Ovary (tissue), 9 donors: ENCODE results near the gene TLCD3A. TPM values are rescaled to one million over a fixed set of nuclear protein-coding genes. Genes with fewer than 3 reads are reported as not detected.

ENCODE experiments used
- DNase-seq, 5 donors: peaks; one replicate each; pipeline ENCODE4 v3.0.0-alpha.2; 2019 to 2020
- H3K27ac ChIP-seq, 2 donors: fragments of 200-600 bp; one replicate each; pipeline versions ENCODE4 v1.5.1 to v1.8.0; 2019 to 2022
- H3K27me3 ChIP-seq: fragments of 200-600 bp; one replicate; pipeline ENCODE4 v1.8.0; 2022
- H3K36me3 ChIP-seq: fragments of 200-600 bp; sonication (generic); one replicate; pipeline ENCODE4 v1.5.1; 2019
- H3K4me1 ChIP-seq: one replicate; pipeline ENCODE4 v1.8.1; 2013; ENCODE audit warnings: mild to moderate bottlenecking, moderate library complexity; ENCODE audit not compliant: insufficient read depth
- H3K4me3 ChIP-seq: fragments of 200-600 bp; sonication (generic); one replicate; pipeline ENCODE4 v1.5.1; 2017
- H3K9me3 ChIP-seq, 2 donors: fragments of 200-600 bp in 1 of 2; sonication (generic) in 1 of 2; one replicate each; pipeline versions ENCODE4 v1.5.1 to v1.8.1; 2013 to 2019; ENCODE audit warnings: mild to moderate bottlenecking in 1 of 2, moderate library complexity in 1 of 2
- EP300 ChIP-seq: sonication (generic); formaldehyde crosslinking; IDR thresholded peaks from one replicate; pipeline ENCODE4 v1.6.1; 2017; ENCODE audit warnings: antibody characterized with exemption
- POLR2A ChIP-seq: fragments of 450-650 bp; IDR thresholded peaks from one replicate; pipeline ENCODE4 v1.6.1; 2017; ENCODE audit warnings: antibody characterized with exemption, mild to moderate bottlenecking, moderate library complexity
- WGBS, 3 donors: extraction: QIAGEN DNeasy Blood & Tissue Kit in 1 of 3; methylation state at CpG; one replicate each; pipeline versions ENCODE4 v1.1.5 to v1.1.7; 2013 to 2017; 5-methylcytosine and 5-hydroxymethylcytosine counted together
- intact Hi-C, 4 donors: fragments of 100-400 bp; cut with DNase I; formaldehyde crosslinking; loops; one replicate each; pipeline versions ENCODE4 v1.11.0 to v1.15.1; 2022 to 2023
- polyA plus RNA-seq, 2 donors: library from polyadenylated mRNA; stranded (reverse); fragments of 200-250 nt in 1 of 2; fragments of 350-450 nt in 1 of 2; fragmentation: Illumina TruSeq in 1 of 2; extraction: RNeasy Lipid Tissue Mini Kit (QIAGEN cat#74804) in 1 of 2; gene quantifications; one replicate each; pipeline ENCODE4 v1.2.3, GENCODE V29; 2013 to 2014
- total RNA-seq, 7 donors: library from RNA; depleted of rRNA in 2 of 7; stranded (reverse); fragments of >200 nt in 2 of 7; fragmentation: NEBNext Ultra II Directional in 3 of 7; extraction: Animal tissue kit (Norgen Biotek cat#: 25700) in 3 of 7; gene quantifications; one replicate each; pipeline versions ENCODE4 v1.1.0 to v1.2.4, GENCODE V29; 2016 to 2023
- TF ChIP-seq, protein P1 (sequence below), 3 donors: fragments of 450-650 bp in 2 of 3; fragments of 200-600 bp in 1 of 3; IDR thresholded peaks; one replicate each; pipeline versions ENCODE4 v1.5.1 to v1.8.0; 2016 to 2022; ENCODE audit warnings: antibody characterized with exemption in 3 of 3, mild to moderate bottlenecking in 1 of 3
- donor health status: DM: no; HTN: no; CAD: no; lungs with moderate emphysema.
- donor health status: DM: no; HTN: no; CAD: no.
- donor health status: Bipolar disorder and iron deficiency.
- donor health status: DM: yes; HTN: yes; CAD: no.
- donor health status: DM: no; HTN: no; CAD: no.
- donor health status: DM: yes; HTN: yes; CAD: no.

TLCD3A gene
- total and polyA plus RNA-seq, 9 donors, result 3.0 to 17.8 (median 13.1) TPM

DNA sequence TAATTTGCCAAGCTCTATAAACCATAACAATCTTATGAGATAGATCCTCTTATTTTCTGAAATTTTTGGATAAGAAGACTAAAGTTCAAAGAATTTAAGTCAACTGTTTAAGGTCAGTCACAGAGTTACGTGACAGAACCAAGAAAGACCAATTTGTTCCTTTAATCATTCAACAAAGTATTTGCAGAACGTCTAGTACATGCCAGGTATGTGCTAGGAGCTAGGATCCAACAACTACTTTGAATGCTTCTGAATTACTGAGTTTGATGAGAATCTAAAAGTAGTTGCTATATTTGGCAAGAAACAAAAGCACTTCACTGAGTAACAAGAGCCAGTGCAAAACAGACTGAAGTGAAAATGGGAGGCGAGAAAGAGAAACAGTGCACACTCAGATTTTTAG is 34.7 kb downstream of the TLCD3A start:
- no peaks in the 10 kb centered on the region for H3K36me3 ChIP-seq
- WGBS, 3 donors, result 62 to 66% (median 63%) methylated on average over 3 of the region's 3 CpGs
- no peak overlapping the region for H3K27ac ChIP-seq

DNA sequence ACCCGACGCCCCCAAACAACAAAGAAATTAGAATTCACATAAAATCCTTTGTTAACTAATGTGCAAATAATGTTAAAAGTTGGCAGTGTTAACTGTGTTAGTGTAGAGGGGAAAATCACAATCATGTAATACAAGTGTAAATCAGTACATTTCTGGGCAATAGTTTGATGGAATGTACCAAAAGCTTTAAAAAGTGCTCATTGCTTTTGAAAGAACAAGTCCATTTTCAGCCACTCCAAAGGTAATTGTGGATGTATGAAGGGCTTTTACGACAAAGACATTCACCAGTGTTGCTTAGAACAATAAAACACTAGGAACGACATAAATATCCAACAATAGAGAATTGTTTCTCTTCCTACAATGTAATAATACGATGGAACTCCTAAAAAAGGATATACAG is 40.6 kb downstream of the TLCD3A start:
- 88 to 93% (median 89%) methylated on average over 5 of the region's 5 CpGs for WGBS, 3 donors
- Histone ChIP-seq H3K36me3 (no peaks in the 10 kb centered on the region), H3K27ac (no peak overlapping the region)

More for the DNA sequence above, 34.7 kb downstream of the TLCD3A start:
- no peaks in the 10 kb centered on the region for H3K27me3 ChIP-seq
- no peak for TF ChIP-seq POLR2A
- TF ChIP-seq, protein P1, sequence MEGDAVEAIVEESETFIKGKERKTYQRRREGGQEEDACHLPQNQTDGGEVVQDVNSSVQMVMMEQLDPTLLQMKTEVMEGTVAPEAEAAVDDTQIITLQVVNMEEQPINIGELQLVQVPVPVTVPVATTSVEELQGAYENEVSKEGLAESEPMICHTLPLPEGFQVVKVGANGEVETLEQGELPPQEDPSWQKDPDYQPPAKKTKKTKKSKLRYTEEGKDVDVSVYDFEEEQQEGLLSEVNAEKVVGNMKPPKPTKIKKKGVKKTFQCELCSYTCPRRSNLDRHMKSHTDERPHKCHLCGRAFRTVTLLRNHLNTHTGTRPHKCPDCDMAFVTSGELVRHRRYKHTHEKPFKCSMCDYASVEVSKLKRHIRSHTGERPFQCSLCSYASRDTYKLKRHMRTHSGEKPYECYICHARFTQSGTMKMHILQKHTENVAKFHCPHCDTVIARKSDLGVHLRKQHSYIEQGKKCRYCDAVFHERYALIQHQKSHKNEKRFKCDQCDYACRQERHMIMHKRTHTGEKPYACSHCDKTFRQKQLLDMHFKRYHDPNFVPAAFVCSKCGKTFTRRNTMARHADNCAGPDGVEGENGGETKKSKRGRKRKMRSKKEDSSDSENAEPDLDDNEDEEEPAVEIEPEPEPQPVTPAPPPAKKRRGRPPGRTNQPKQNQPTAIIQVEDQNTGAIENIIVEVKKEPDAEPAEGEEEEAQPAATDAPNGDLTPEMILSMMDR (IDR thresholded peaks at IDR 0.05), result no peak
- no peak for TF ChIP-seq EP300
- no peaks in the 10 kb centered on the region for H3K4me1 ChIP-seq
- H3K4me3 ChIP-seq, result no peak overlapping the region
- no peak for DNase-seq
- no peaks in the 10 kb centered on the region for H3K9me3 ChIP-seq
- intact Hi-C loops, result no loop called here

DNA sequence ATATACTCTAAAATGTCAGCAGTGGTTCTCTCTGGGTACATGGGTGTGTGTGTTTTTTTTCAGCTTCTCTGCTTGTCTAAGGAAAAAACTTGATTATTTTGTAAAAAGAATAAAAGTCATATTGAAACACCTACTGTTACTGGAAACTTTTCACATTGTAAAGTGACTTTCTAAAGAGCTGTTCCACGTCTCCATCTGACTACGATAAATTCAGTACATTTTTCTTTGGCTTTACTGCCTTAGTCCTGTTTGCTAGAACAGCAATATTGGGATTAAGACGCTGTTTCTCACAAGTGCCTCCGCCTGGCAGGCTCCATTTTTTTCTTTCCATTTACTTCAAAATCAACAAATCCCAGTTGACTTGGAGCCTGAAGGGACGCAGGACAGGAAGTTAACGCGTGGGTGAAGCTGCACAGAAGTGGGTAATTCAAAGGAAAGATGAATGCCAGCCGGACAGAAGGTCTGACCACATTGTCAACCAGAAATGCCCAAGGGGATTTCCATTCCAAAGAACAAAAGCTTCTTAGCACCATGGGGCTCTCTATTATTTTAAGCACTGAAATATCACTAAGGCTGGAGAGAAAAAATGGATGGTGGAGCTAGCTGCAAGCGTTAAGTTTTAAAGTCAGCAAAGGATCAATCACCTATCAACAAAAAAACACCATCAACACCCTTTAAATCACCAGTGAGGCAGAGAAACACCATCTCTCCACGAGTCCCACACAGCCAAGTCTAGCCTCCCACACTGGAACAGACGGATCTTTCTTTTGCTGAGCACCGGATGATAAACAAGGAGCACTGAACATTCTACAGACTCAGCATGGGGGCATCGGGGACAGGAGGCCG is 41.3 kb downstream of the TLCD3A start:
- Histone ChIP-seq H3K4me3 (no peak overlapping the region), H3K36me3 (no peaks in the 10 kb centered on the region), H3K27me3 (no peaks in the 10 kb centered on the region), H3K9me3 (no peaks in the 10 kb centered on the region), H3K4me1 (no peaks in the 10 kb centered on the region), H3K27ac (no peak overlapping the region)
- DNase-seq, result no peak
- WGBS, 3 donors, result 79 to 83% (median 82%) methylated on average over 14 of the region's 14 CpGs
- intact Hi-C loops, result no loop called here
- TF ChIP-seq, protein P1 (IDR thresholded peaks at IDR 0.05), result no peak
- no peak for TF ChIP-seq EP300
- no peak for TF ChIP-seq POLR2A

More for the DNA sequence above, 40.6 kb downstream of the TLCD3A start:
- DNase-seq, result no peak
- H3K9me3 ChIP-seq, result no peaks in the 10 kb centered on the region
- H3K27me3 ChIP-seq, result no peaks in the 10 kb centered on the region
- intact Hi-C loops, result no loop called here
- no peaks in the 10 kb centered on the region for H3K4me1 ChIP-seq
- H3K4me3 ChIP-seq, result no peak overlapping the region
- TF ChIP-seq POLR2A (no peak), EP300 (no peak)
- TF ChIP-seq, protein P1 (IDR thresholded peaks at IDR 0.05), result no peak

DNA sequence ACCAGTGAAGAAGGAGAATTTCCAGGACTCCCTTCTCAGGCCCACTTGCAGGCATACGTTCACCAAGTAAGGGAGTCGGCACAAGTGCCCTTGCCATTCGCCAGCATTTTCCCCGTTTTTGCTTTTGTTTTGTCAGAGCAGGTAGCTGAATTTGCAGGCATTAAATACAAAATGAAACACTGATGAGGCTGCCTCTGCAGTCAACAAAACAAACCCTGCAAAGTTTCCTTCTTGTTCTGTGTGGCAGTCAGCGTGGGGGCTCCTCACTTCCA is 41.9 kb downstream of the TLCD3A start:
- H3K4me1 ChIP-seq, result no peaks in the 10 kb centered on the region
- H3K27ac ChIP-seq, result no peak overlapping the region
- WGBS, 3 donors, result 87 to 89% (median 88%) methylated on average over 5 of the region's 5 CpGs
- H3K4me3 ChIP-seq, result no peak overlapping the region
- H3K27me3 ChIP-seq, result no peaks in the 10 kb centered on the region
- no peak for DNase-seq
- TF ChIP-seq, protein P1 (IDR thresholded peaks at IDR 0.05), result no peak
- TF ChIP-seq EP300, result no peak
- TF ChIP-seq POLR2A, result no peak
- no peaks in the 10 kb centered on the region for H3K36me3 ChIP-seq
- no peaks in the 10 kb centered on the region for H3K9me3 ChIP-seq
- intact Hi-C loops, result no loop called here
